ENCODE data around the gene VCL. TPM values are rescaled to one million over a fixed set of nuclear protein-coding genes. Genes with fewer than 3 reads are reported as not detected.

Gene VCL
- total RNA-seq, 1 donor from 2014 or later = 194 TPM

- intact Hi-C loops (cut with DNase I) = no loop called here
- ATAC-seq (ENCODE audit: poor library complexity) (no peak), DNase-seq (no peak)
These were observed 155.2 kb downstream of the VCL start for GRCh38 chr10:74153123-74153522.

GRCh38 chr10:74153676-74154075 is 155.8 kb downstream of the VCL start:
- ATAC-seq (ENCODE audit: poor library complexity) = no peak
- intact Hi-C loops (cut with DNase I) = no loop called here
- no peak for DNase-seq

GRCh38 chr10:74156919-74157289 is 159.0 kb downstream of the VCL start:
- peak; percentile 69 for DNase-seq
- intact Hi-C loops (cut with DNase I) = no loop called here
- ATAC-seq (ENCODE audit: poor library complexity) = peak; percentile 80

GRCh38 chr10:74160013-74160412 is 162.1 kb downstream of the VCL start:
- DNase-seq (no peak), ATAC-seq (ENCODE audit: poor library complexity) (no peak)
- intact Hi-C loops (cut with DNase I) = no loop called here

GRCh38 chr10:74163319-74164068 is 165.6 kb downstream of the VCL start:
- intact Hi-C loops (cut with DNase I) = no loop called here
- no peak for ATAC-seq (ENCODE audit: poor library complexity)
- DNase-seq = no peak

- DNase-seq (no peak), ATAC-seq (ENCODE audit: poor library complexity) (no peak)
- intact Hi-C loops (cut with DNase I) = no loop called here
These were observed 167.0 kb downstream of the VCL start for GRCh38 chr10:74164716-74165529.

- no peak for ATAC-seq (ENCODE audit: poor library complexity)
- intact Hi-C loops (cut with DNase I) = no loop called here
These were observed 167.6 kb downstream of the VCL start for GRCh38 chr10:74165530-74165901.

GRCh38 chr10:74167443-74167842 is 169.5 kb downstream of the VCL start:
- DNase-seq = no peak
- peak; percentile 39 for ATAC-seq (ENCODE audit: poor library complexity)
- intact Hi-C loops (cut with DNase I) = no loop called here

More at GRCh38 chr10:74165530-74165901, 167.6 kb downstream of the VCL start:
- no peak for DNase-seq

Other genes starting within 250 kb of the VCL start
- gene CHCHD1, start 216.1 kb upstream of the VCL start, total RNA-seq = 28.0 TPM
- 40.3 TPM for gene ZSWIM8, start 212.5 kb upstream of the VCL start, total RNA-seq
- gene NDST2, start 186.5 kb upstream of the VCL start, total RNA-seq = 10.4 TPM
- 11.2 TPM for gene CAMK2G, start 123.6 kb upstream of the VCL start, total RNA-seq
- 7.5 TPM for gene PLAU, start 87.0 kb upstream of the VCL start, total RNA-seq
- 27.6 TPM for gene AP3M1, start 152.7 kb downstream of the VCL start, total RNA-seq
- gene ADK, start 153.1 kb downstream of the VCL start, total RNA-seq = 40.6 TPM

Measured in Right ventricle myocardium superior (tissue), 1 donor.